Uterus (tissue), 2 donors: ENCODE data around the gene STOX1.

ENCODE experiments used
- CTCF ChIP-seq, 4 experiments: fragments of 200-600 bp in 2 of 4; fragments of 450-650 bp in 2 of 4; sonication (generic) in 2 of 4; IDR thresholded peaks; one replicate each; pipeline ENCODE4 v1.5.1; 2016 to 2019; ENCODE audit warnings: antibody characterized with exemption in 4 of 4, mild to moderate bottlenecking in 2 of 4, moderate library complexity in 1 of 4
- POLR2A ChIP-seq, 2 donors: fragments of 450-650 bp; IDR thresholded peaks; one replicate each; pipeline ENCODE4 v1.6.1; 2016; ENCODE audit warnings: antibody characterized with exemption in 2 of 2, mild to moderate bottlenecking in 1 of 2, moderate library complexity in 1 of 2

- TF ChIP-seq CTCF (IDR thresholded peaks at IDR 0.05) (no peak), POLR2A (IDR thresholded peaks at IDR 0.05) (no peak)
These were observed 110.8 kb downstream of the STOX1 start for GRCh38 chr10:68938117-68938516.
